ENCODE results near the gene FCHSD2. TPM values are rescaled to one million over a fixed set of nuclear protein-coding genes. Genes with fewer than 3 reads are reported as not detected.

The FCHSD2 gene
- total and polyA plus RNA-seq, 9 of the 15 experiments (the other 6 are each of a cell fraction or from before 2014, with no cell fraction given): 1.8 to 14.7 (median 6.4) TPM

- TF ChIP-seq, protein P1, sequence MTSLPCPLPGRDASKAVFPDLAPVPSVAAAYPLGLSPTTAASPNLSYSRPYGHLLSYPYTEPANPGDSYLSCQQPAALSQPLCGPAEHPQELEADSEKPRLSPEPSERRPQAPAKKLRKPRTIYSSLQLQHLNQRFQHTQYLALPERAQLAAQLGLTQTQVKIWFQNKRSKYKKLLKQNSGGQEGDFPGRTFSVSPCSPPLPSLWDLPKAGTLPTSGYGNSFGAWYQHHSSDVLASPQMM (CRISPR knock-in tag; IDR thresholded peaks at IDR 0.05): no peak
- TF ChIP-seq CHD7 (IDR thresholded peaks at IDR 0.05; ENCODE audit: low read depth, low read length) (no peak), SPI1 (IDR thresholded peaks at IDR 0.05; ENCODE audit: borderline replicate concordance, low read depth, low read length) (peak; percentile 65; the same call in 1 of the 2 replicates), ZNF124 (CRISPR knock-in tag; IDR thresholded peaks at IDR 0.05) (no peak), C11orf30 (IDR thresholded peaks at IDR 0.05; ENCODE audit: low read depth) (no peak), HDGF (IDR thresholded peaks at IDR 0.05) (no peak), TCF7 (IDR thresholded peaks at IDR 0.05; ENCODE audit: borderline replicate concordance) (no peak), TEAD4 (IDR thresholded peaks at IDR 0.05; ENCODE audit: low read length) (0 out of 2 replicates have a peak, but pooled peaks have one; percentile 11), TEAD4 (CRISPR knock-in tag; IDR thresholded peaks at IDR 0.05; ENCODE audit: borderline replicate concordance) (no peak), RFX7 (CRISPR knock-in tag; IDR thresholded peaks at IDR 0.05) (no peak), NR2F6 (CRISPR knock-in tag; IDR thresholded peaks at IDR 0.05) (no peak), YBX1 (IDR thresholded peaks at IDR 0.05) (no peak)
- TF ChIP-seq, protein P2, sequence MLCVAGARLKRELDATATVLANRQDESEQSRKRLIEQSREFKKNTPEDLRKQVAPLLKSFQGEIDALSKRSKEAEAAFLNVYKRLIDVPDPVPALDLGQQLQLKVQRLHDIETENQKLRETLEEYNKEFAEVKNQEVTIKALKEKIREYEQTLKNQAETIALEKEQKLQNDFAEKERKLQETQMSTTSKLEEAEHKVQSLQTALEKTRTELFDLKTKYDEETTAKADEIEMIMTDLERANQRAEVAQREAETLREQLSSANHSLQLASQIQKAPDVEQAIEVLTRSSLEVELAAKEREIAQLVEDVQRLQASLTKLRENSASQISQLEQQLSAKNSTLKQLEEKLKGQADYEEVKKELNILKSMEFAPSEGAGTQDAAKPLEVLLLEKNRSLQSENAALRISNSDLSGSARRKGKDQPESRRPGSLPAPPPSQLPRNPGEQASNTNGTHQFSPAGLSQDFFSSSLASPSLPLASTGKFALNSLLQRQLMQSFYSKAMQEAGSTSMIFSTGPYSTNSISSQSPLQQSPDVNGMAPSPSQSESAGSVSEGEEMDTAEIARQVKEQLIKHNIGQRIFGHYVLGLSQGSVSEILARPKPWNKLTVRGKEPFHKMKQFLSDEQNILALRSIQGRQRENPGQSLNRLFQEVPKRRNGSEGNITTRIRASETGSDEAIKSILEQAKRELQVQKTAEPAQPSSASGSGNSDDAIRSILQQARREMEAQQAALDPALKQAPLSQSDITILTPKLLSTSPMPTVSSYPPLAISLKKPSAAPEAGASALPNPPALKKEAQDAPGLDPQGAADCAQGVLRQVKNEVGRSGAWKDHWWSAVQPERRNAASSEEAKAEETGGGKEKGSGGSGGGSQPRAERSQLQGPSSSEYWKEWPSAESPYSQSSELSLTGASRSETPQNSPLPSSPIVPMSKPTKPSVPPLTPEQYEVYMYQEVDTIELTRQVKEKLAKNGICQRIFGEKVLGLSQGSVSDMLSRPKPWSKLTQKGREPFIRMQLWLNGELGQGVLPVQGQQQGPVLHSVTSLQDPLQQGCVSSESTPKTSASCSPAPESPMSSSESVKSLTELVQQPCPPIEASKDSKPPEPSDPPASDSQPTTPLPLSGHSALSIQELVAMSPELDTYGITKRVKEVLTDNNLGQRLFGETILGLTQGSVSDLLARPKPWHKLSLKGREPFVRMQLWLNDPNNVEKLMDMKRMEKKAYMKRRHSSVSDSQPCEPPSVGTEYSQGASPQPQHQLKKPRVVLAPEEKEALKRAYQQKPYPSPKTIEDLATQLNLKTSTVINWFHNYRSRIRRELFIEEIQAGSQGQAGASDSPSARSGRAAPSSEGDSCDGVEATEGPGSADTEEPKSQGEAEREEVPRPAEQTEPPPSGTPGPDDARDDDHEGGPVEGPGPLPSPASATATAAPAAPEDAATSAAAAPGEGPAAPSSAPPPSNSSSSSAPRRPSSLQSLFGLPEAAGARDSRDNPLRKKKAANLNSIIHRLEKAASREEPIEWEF (CRISPR knock-in tag; IDR thresholded peaks at IDR 0.05): 0 out of 2 replicates have a peak, but pooled peaks have one; percentile 57
These were observed 349.1 kb downstream of the FCHSD2 start (continued) for GRCh38 chr11:72793076-72793424.

All from K562 (cell line).